ENCODE results near the gene FTO.

The FTO gene

DNA sequence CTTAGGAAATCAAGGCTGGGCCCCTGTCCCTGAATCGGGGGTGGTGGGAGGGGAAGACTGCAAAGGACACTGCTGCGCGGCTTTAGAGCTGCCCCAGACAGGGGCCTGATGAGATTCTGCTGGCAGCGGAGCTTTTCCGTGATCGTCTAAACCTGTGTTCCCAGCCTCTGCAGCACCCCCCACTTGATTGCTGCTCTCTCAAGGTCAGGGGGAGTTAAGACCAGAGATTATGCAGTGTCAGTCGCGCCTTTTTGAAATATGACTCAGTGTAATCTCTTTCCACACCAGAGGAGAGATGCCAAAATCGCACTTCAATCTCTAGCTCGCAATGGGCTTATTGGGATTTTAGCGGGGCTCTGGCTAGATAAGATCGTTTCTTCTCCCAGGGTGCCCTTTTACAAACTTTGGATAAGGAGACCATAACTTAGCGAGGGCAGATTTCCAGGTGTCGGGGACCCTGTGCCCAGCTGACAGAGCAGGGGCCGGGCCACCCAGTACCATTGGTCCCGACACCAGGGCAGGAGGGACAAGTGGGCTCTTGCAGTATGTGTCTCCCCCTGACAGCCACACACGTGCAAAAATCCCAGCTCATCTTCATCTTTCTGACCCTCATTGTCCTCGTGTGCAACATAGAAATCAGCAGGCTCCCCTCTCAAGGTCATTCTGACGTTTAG is 495.7 kb downstream of the FTO start:
- no peak overlapping the region for H3K27ac ChIP-seq

DNA sequence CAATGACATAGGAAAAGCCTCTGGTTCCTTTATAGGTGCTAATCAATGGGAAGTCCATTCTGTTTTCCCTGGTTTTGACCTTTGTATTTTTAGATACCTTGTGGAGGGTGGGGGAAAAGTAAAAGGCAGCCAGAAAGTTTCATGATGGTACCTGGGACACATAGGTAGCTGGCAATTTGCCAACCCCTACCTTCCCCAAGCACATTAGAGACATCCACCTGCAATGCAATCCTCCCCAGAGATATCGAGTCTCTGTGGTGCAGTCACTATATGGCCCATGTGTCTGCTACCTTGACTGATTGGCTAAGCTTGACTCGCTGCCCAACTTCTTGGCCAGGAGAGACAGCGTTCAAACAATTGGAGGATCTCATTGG is 496.2 kb downstream of the FTO start:
- H3K27ac ChIP-seq = no peak overlapping the region
- TF ChIP-seq, protein P1, sequence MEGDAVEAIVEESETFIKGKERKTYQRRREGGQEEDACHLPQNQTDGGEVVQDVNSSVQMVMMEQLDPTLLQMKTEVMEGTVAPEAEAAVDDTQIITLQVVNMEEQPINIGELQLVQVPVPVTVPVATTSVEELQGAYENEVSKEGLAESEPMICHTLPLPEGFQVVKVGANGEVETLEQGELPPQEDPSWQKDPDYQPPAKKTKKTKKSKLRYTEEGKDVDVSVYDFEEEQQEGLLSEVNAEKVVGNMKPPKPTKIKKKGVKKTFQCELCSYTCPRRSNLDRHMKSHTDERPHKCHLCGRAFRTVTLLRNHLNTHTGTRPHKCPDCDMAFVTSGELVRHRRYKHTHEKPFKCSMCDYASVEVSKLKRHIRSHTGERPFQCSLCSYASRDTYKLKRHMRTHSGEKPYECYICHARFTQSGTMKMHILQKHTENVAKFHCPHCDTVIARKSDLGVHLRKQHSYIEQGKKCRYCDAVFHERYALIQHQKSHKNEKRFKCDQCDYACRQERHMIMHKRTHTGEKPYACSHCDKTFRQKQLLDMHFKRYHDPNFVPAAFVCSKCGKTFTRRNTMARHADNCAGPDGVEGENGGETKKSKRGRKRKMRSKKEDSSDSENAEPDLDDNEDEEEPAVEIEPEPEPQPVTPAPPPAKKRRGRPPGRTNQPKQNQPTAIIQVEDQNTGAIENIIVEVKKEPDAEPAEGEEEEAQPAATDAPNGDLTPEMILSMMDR (IDR thresholded peaks at IDR 0.05) = no peak
- TF ChIP-seq ZFX (IDR thresholded peaks at IDR 0.05; ENCODE audit: borderline replicate concordance) = no peak

More for the DNA sequence above, 495.7 kb downstream of the FTO start:
- TF ChIP-seq ZFX (IDR thresholded peaks at IDR 0.05; ENCODE audit: borderline replicate concordance) = no peak
- TF ChIP-seq, protein P1 (IDR thresholded peaks at IDR 0.05) = no peak

DNA sequence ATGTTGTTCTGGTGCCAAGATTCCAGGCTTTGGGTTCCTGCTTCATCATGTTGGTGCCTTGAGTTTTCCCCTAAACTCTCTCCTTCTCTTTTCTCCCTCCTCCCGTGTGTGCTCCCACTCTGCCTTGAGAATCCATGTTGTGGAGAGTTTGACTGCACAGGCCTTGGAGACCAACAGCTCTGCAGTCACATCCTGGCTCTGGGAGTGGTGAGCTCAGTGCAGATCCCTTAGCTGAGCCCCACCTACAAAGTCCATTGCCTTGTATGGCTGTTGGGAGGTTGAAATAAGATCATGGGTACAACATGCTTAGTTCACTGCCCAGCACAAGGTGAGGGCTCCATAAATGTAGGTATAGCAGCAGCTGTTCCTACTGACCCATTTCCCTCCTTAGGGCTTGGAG is 496.8 kb downstream of the FTO start:
- TF ChIP-seq ZFX (IDR thresholded peaks at IDR 0.05; ENCODE audit: borderline replicate concordance) = no peak
- TF ChIP-seq, protein P1 (IDR thresholded peaks at IDR 0.05) = no peak
- no peak overlapping the region for H3K27ac ChIP-seq

DNA sequence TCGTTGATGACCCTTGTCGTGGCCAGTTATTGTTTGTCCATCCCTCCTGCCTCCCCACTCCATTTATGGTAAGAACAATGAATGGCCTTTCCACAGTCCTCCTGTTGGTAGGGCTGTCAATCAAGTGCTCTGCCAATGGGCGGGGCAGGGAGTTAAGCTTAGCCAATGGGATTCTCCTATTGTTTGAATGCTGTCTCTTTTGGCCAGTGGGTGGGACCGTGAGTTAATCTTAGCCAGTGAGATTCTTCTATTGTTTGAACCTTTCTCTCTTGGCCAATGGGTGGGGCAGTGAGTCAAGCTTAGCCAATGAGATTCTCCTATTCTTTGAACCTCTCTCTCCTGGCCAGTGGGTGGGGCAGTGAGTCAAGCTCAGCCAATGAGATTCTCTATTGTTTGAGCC is 497.2 kb downstream of the FTO start:
- TF ChIP-seq, protein P1 (IDR thresholded peaks at IDR 0.05) = no peak
- TF ChIP-seq ZFX (IDR thresholded peaks at IDR 0.05; ENCODE audit: borderline replicate concordance) = no peak
- H3K27ac ChIP-seq = no peak overlapping the region
